HepG2 (cell line): Measurements from ENCODE around the gene SAMD10. TPM values are rescaled to one million over a fixed set of nuclear protein-coding genes. Genes with fewer than 3 reads are reported as not detected.

Experiments used
- BRD4 ChIP-seq: sonication (generic); formaldehyde crosslinking; IDR thresholded peaks from 2 replicates; pipeline ENCODE4 v1.4.0; 2020; ENCODE audit warnings: missing genetic modification reagents
- CHD4 ChIP-seq: fragments of 200-600 bp; sonication (generic); IDR thresholded peaks from 2 replicates; pipeline ENCODE4 v1.7.0; 2017; ENCODE audit warnings: mild to moderate bottlenecking, low read length, borderline replicate concordance
- RARA ChIP-seq: IDR thresholded peaks from 2 replicates; pipeline ENCODE4 v1.6.1; 2016; ENCODE audit warnings: missing genetic modification reagents, missing compliant biosample characterization
- ZBTB7A ChIP-seq: sonication (generic); formaldehyde crosslinking; IDR thresholded peaks from 2 replicates; pipeline ENCODE4 v1.8.0; 2022; ENCODE audit warnings: mild to moderate bottlenecking, missing genetic modification reagents
- ZNF20 ChIP-seq: sonication (generic); formaldehyde crosslinking; IDR thresholded peaks from 2 replicates; pipeline ENCODE4 v1.4.0; 2020; ENCODE audit warnings: mild to moderate bottlenecking, moderate library complexity, missing genetic modification reagents
- ZNF7 ChIP-seq: IDR thresholded peaks from 2 replicates; pipeline ENCODE4 v1.6.1; 2016; ENCODE audit warnings: missing biosample characterization, missing genetic modification reagents
- ZNF709 ChIP-seq: sonication (generic); formaldehyde crosslinking; IDR thresholded peaks from 2 replicates; pipeline ENCODE4 v1.5.0; 2020; ENCODE audit warnings: mild to moderate bottlenecking, missing genetic modification reagents
- ZNF768 ChIP-seq: sonication (generic); formaldehyde crosslinking; IDR thresholded peaks from 2 replicates; pipeline ENCODE4 v1.4.0; 2020; ENCODE audit warnings: missing genetic modification reagents
- ZSCAN25 ChIP-seq: sonication (generic); formaldehyde crosslinking; IDR thresholded peaks from 2 replicates; pipeline ENCODE4 v1.8.0; 2022; ENCODE audit warnings: mild to moderate bottlenecking, missing genetic modification reagents
- polyA plus RNA-seq, 8 experiments: library from polyadenylated mRNA; depleted of rRNA in 3 of 8; stranded (reverse) in 7 of 8; unstranded in 1 of 8; fragments of >200 nt; fragmentation: Illumina TruSeq in 4 of 8; extraction: Trizol in 4 of 8; gene quantifications; 2 replicates each; pipeline versions ENCODE4 v1.2.1 to v1.2.3, GENCODE V29; 2011 to 2016; ENCODE audit warnings: low read depth in 4 of 8, missing spikeins in 1 of 8, mixed read lengths in 1 of 8; ENCODE audit not compliant: insufficient read depth in 1 of 8
- total RNA-seq, 5 experiments: library from RNA; depleted of rRNA; stranded (reverse); fragments of >200 nt; fragmentation: Illumina TruSeq; extraction: Trizol; gene quantifications; 2 replicates each; pipeline ENCODE4 v1.2.3, GENCODE V29; 2016; ENCODE audit warnings: low read depth in 1 of 5
- TF ChIP-seq, protein P1 (sequence below): IDR thresholded peaks from 2 replicates; pipeline ENCODE4 v1.6.1; 2016; ENCODE audit warnings: mild to moderate bottlenecking
- TF ChIP-seq, protein P2 (sequence below): sonication (generic); formaldehyde crosslinking; IDR thresholded peaks from 2 replicates; pipeline ENCODE4 v1.8.0; 2022; ENCODE audit warnings: mild to moderate bottlenecking, missing genetic modification reagents, moderate library complexity
- TF ChIP-seq, protein P3 (sequence below): sonication (generic); formaldehyde crosslinking; IDR thresholded peaks from 2 replicates; pipeline ENCODE4 v1.5.0; 2020; ENCODE audit warnings: missing genetic modification reagents
- TF ChIP-seq, protein P4 (sequence below): sonication (generic); formaldehyde crosslinking; IDR thresholded peaks from 2 replicates; pipeline ENCODE4 v1.4.0; 2020; ENCODE audit warnings: missing genetic modification reagents
- TF ChIP-seq, protein P5 (sequence below), 2 experiments: sonication (generic) in 1 of 2; formaldehyde crosslinking in 1 of 2; IDR thresholded peaks; 2 replicates each; pipeline versions ENCODE4 v1.4.0 to v1.6.1; 2016 to 2020; ENCODE audit warnings: borderline replicate concordance in 1 of 2, low read depth in 1 of 2, mild to moderate bottlenecking in 1 of 2, missing genetic modification reagents in 1 of 2
- TF ChIP-seq, protein P6 (sequence below): sonication (generic); formaldehyde crosslinking; IDR thresholded peaks from 2 replicates; pipeline ENCODE4 v1.8.1; 2022; ENCODE audit warnings: low read depth, mild to moderate bottlenecking, missing genetic modification reagents

Gene SAMD10
- total and polyA plus RNA-seq, 2 of the 13 experiments (the other 11 are each of a cell fraction or from before 2014, with no cell fraction given), result 6.1 to 11.0 TPM

DNA sequence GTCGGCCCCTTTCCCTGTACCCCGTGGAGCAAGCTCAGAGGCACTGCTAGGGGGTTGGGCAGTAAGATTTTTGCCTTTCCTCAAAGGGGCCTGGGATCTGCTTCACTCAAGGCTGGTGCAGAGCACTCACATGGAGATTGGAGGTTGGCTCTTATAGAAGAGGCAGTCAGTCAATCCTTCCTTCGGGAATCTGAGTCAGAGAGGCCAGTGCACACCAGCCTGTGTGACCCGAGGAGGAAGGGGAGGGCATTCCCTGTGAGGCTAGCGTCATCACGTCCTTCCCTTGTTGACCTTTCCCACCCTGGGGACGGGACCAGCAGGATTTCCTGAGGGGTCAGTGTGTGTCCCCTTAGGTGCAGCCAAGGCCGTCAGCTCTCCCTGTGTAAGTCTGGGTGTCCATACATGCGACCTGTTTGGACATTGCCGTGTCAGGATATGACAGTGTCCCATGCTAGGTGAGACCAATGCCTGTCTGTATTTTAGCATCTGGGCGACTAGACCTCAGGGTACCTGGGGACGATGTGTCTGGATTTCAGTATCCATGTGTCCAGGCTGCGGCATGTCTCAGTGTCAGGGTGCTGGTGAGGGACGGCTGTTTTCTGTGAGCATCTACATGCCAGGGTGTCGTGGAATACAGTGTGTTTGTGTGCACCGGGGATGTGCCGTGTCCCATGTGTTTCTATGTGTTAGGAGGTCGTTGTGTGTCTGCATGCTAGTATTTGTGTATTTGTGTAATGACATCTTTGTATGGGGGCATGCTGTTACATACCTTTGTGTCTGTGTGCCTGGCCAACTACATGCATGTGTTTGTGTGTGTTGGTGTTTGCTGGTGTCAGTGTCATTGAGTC, 6.9 kb downstream of the SAMD10 start (continued):
- TF ChIP-seq, protein P1, sequence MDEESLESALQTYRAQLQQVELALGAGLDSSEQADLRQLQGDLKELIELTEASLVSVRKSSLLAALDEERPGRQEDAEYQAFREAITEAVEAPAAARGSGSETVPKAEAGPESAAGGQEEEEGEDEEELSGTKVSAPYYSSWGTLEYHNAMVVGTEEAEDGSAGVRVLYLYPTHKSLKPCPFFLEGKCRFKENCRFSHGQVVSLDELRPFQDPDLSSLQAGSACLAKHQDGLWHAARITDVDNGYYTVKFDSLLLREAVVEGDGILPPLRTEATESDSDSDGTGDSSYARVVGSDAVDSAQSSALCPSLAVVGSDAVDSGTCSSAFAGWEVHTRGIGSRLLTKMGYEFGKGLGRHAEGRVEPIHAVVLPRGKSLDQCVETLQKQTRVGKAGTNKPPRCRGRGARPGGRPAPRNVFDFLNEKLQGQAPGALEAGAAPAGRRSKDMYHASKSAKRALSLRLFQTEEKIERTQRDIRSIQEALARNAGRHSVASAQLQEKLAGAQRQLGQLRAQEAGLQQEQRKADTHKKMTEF, result no peak
- TF ChIP-seq ZBTB7A (CRISPR knock-in tag), result peak; percentile 91; the same call in 1 of the 2 replicates
- no peak for TF ChIP-seq ZNF709
- no peak for TF ChIP-seq BRD4 (CRISPR knock-in tag)
- peak; percentile 75 for TF ChIP-seq RARA
- TF ChIP-seq, protein P2, sequence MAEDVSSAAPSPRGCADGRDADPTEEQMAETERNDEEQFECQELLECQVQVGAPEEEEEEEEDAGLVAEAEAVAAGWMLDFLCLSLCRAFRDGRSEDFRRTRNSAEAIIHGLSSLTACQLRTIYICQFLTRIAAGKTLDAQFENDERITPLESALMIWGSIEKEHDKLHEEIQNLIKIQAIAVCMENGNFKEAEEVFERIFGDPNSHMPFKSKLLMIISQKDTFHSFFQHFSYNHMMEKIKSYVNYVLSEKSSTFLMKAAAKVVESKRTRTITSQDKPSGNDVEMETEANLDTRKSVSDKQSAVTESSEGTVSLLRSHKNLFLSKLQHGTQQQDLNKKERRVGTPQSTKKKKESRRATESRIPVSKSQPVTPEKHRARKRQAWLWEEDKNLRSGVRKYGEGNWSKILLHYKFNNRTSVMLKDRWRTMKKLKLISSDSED (CRISPR knock-in tag), result no peak; the same call in 1 of the 2 replicates
- TF ChIP-seq, protein P3, sequence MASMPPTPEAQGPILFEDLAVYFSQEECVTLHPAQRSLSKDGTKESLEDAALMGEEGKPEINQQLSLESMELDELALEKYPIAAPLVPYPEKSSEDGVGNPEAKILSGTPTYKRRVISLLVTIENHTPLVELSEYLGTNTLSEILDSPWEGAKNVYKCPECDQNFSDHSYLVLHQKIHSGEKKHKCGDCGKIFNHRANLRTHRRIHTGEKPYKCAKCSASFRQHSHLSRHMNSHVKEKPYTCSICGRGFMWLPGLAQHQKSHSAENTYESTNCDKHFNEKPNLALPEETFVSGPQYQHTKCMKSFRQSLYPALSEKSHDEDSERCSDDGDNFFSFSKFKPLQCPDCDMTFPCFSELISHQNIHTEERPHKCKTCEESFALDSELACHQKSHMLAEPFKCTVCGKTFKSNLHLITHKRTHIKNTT, result no peak
- peak; percentile 79; the same call in 1 of the 2 replicates for TF ChIP-seq ZNF768
- TF ChIP-seq, protein P4, sequence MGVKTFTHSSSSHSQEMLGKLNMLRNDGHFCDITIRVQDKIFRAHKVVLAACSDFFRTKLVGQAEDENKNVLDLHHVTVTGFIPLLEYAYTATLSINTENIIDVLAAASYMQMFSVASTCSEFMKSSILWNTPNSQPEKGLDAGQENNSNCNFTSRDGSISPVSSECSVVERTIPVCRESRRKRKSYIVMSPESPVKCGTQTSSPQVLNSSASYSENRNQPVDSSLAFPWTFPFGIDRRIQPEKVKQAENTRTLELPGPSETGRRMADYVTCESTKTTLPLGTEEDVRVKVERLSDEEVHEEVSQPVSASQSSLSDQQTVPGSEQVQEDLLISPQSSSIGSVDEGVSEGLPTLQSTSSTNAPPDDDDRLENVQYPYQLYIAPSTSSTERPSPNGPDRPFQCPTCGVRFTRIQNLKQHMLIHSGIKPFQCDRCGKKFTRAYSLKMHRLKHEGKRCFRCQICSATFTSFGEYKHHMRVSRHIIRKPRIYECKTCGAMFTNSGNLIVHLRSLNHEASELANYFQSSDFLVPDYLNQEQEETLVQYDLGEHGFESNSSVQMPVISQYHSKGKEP (CRISPR knock-in tag), result no peak
- TF ChIP-seq ZNF7 (CRISPR knock-in tag), result no peak
- TF ChIP-seq, protein P5, sequence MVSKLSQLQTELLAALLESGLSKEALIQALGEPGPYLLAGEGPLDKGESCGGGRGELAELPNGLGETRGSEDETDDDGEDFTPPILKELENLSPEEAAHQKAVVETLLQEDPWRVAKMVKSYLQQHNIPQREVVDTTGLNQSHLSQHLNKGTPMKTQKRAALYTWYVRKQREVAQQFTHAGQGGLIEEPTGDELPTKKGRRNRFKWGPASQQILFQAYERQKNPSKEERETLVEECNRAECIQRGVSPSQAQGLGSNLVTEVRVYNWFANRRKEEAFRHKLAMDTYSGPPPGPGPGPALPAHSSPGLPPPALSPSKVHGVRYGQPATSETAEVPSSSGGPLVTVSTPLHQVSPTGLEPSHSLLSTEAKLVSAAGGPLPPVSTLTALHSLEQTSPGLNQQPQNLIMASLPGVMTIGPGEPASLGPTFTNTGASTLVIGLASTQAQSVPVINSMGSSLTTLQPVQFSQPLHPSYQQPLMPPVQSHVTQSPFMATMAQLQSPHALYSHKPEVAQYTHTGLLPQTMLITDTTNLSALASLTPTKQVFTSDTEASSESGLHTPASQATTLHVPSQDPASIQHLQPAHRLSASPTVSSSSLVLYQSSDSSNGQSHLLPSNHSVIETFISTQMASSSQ (IDR thresholded peaks at IDR 0.05; ENCODE audit: low read depth), result no peak
- TF ChIP-seq, protein P5 (CRISPR knock-in tag; IDR thresholded peaks at IDR 0.05; ENCODE audit: borderline replicate concordance), result 0 out of 2 replicates have a peak, but pooled peaks have one; percentile 43
- no peak for TF ChIP-seq ZNF20 (CRISPR knock-in tag)
- 0 out of 2 replicates have a peak, but pooled peaks have one; percentile 46 for TF ChIP-seq ZSCAN25
- TF ChIP-seq, protein P6, sequence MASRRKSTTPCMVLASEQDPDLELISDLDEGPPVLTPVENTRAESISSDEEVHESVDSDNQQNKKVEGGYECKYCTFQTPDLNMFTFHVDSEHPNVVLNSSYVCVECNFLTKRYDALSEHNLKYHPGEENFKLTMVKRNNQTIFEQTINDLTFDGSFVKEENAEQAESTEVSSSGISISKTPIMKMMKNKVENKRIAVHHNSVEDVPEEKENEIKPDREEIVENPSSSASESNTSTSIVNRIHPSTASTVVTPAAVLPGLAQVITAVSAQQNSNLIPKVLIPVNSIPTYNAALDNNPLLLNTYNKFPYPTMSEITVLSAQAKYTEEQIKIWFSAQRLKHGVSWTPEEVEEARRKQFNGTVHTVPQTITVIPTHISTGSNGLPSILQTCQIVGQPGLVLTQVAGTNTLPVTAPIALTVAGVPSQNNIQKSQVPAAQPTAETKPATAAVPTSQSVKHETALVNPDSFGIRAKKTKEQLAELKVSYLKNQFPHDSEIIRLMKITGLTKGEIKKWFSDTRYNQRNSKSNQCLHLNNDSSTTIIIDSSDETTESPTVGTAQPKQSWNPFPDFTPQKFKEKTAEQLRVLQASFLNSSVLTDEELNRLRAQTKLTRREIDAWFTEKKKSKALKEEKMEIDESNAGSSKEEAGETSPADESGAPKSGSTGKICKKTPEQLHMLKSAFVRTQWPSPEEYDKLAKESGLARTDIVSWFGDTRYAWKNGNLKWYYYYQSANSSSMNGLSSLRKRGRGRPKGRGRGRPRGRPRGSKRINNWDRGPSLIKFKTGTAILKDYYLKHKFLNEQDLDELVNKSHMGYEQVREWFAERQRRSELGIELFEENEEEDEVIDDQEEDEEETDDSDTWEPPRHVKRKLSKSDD (CRISPR knock-in tag), result peak; percentile 27
- TF ChIP-seq CHD4, result no peak
